GM23338 (cell line): ENCODE measurements around the gene C20orf141. TPM values are rescaled to one million over a fixed set of nuclear protein-coding genes. Genes with fewer than 3 reads are reported as not detected.

ENCODE experiments used
- ATAC-seq: fragments of 200-7000 bp; cut with Tn5 transposase; 3 replicates; pipeline ENCODE4 v1.9.1; 2020
- DNase-seq: peaks from one replicate; pipeline ENCODE4 v3.0.0-alpha.2; 2015; ENCODE audit warnings: low spot score
- H2AFZ ChIP-seq: fragments of 200-600 bp; sonication (generic); 2 replicates; pipeline ENCODE4 v1.8.0; 2016; ENCODE audit warnings: antibody characterized with exemption, mild to moderate bottlenecking, moderate library complexity
- H3F3A ChIP-seq: fragments of 200-600 bp; sonication (generic); replicated peaks from 2 replicates; pipeline ENCODE4 v1.8.0; 2017; ENCODE audit warnings: antibody characterized with exemption, mixed run types, low read depth
- H3K27ac ChIP-seq: fragments of 200-600 bp; sonication (generic); 2 replicates; pipeline ENCODE4 v1.6.1; 2016; ENCODE audit warnings: low read depth
- H3K27me3 ChIP-seq: fragments of 200-600 bp; sonication (generic); 2 replicates; pipeline ENCODE4 v1.8.0; 2016; ENCODE audit warnings: mild to moderate bottlenecking, mixed run types, moderate library complexity; ENCODE audit not compliant: insufficient read depth
- H3K36me3 ChIP-seq: fragments of 200-600 bp; sonication (generic); 2 replicates; pipeline ENCODE4 v1.8.0; 2016; ENCODE audit warnings: mild to moderate bottlenecking; ENCODE audit not compliant: insufficient read depth
- H3K4me1 ChIP-seq: fragments of 200-600 bp; sonication (generic); 2 replicates; pipeline ENCODE4 v1.8.0; 2016; ENCODE audit warnings: mild to moderate bottlenecking, moderate library complexity; ENCODE audit not compliant: insufficient read depth
- H3K4me2 ChIP-seq: fragments of 200-600 bp; sonication (generic); 2 replicates; pipeline ENCODE4 v1.7.1; 2017; ENCODE audit warnings: mixed run types
- H3K4me3 ChIP-seq: fragments of 200-600 bp; sonication (generic); 2 replicates; pipeline ENCODE4 v1.6.1; 2016; ENCODE audit warnings: mixed run types
- H3K79me2 ChIP-seq: fragments of 200-600 bp; sonication (generic); replicated peaks from 2 replicates; pipeline ENCODE4 v1.8.0; 2017; ENCODE audit warnings: mild to moderate bottlenecking; ENCODE audit not compliant: insufficient read depth
- H3K9me2 ChIP-seq: fragments of 200-600 bp; sonication (generic); 2 replicates; pipeline ENCODE4 v1.8.0; 2017; ENCODE audit not compliant: insufficient read depth
- H4K20me1 ChIP-seq: fragments of 200-600 bp; sonication (generic); replicated peaks from 2 replicates; pipeline ENCODE4 v1.8.0; 2017; ENCODE audit warnings: mild to moderate bottlenecking; ENCODE audit not compliant: insufficient read depth
- H3K27ac Mint-ChIP-seq: 2 replicates; pipeline ENCODE4 v1.8.0; 2020; ENCODE audit warnings: inconsistent platforms, mild to moderate bottlenecking, moderate library complexity, mixed read lengths
- H3K27me3 Mint-ChIP-seq: 3 replicates; pipeline ENCODE4 v1.8.0; 2022; ENCODE audit warnings: low read depth, mild to moderate bottlenecking, moderate library complexity, mixed read lengths, inconsistent platforms; ENCODE audit not compliant: insufficient read depth, poor library complexity
- H3K36me3 Mint-ChIP-seq: 3 replicates; pipeline ENCODE4 v1.8.0; 2021; ENCODE audit warnings: low read depth, mild to moderate bottlenecking, inconsistent platforms, moderate library complexity, mixed read lengths
- H3K4me1 Mint-ChIP-seq: 3 replicates; pipeline ENCODE4 v1.8.0; 2020; ENCODE audit warnings: mild to moderate bottlenecking, inconsistent platforms, mixed read lengths
- H3K4me3 Mint-ChIP-seq: 3 replicates; pipeline ENCODE4 v1.8.0; 2021; ENCODE audit warnings: moderate library complexity, mild to moderate bottlenecking, inconsistent platforms, mixed read lengths
- H3K9me3 Mint-ChIP-seq: 3 replicates; pipeline ENCODE4 v1.8.0; 2020; ENCODE audit warnings: moderate library complexity, mild to moderate bottlenecking, inconsistent platforms, mixed read lengths
- CREB1 ChIP-seq: fragments of 250-450 bp; sonication (Bioruptor Pico); IDR thresholded peaks from 2 replicates; pipeline ENCODE4 v1.5.0; 2020; ENCODE audit warnings: low read depth, mild to moderate bottlenecking, moderate library complexity
- CTCF ChIP-seq, 2 experiments: fragments of 200-600 bp in 1 of 2; sonication (generic) in 1 of 2; conservative IDR thresholded peaks; 2 replicates each; pipeline versions ENCODE4 v1.5.1 to v1.6.1; 2016 to 2017; ENCODE audit warnings: antibody characterized with exemption in 2 of 2, low read depth in 2 of 2, mild to moderate bottlenecking in 2 of 2, moderate library complexity in 1 of 2
- ETS1 ChIP-seq: IDR thresholded peaks from 2 replicates; pipeline ENCODE4 v1.6.1; 2016; ENCODE audit warnings: antibody characterized with exemption
- EZH2 ChIP-seq: fragments of 200-600 bp; sonication (generic); IDR thresholded peaks from one replicate; pipeline ENCODE4 v1.8.0; 2017; ENCODE audit warnings: antibody characterized with exemption, mild to moderate bottlenecking, low read depth; ENCODE audit not compliant: unreplicated experiment
- EZH2phosphoT487 ChIP-seq: fragments of 200-600 bp; sonication (generic); IDR thresholded peaks from one replicate; pipeline ENCODE4 v1.8.1; 2018; ENCODE audit warnings: antibody characterized with exemption; ENCODE audit not compliant: unreplicated experiment
- JUNB ChIP-seq: IDR thresholded peaks from one replicate; pipeline ENCODE4 v1.6.1; 2016; ENCODE audit warnings: antibody characterized with exemption; ENCODE audit not compliant: unreplicated experiment
- NANOG ChIP-seq: IDR thresholded peaks from 2 replicates; pipeline ENCODE4 v1.6.1; 2016; ENCODE audit warnings: antibody characterized with exemption, borderline replicate concordance
- POLR2AphosphoS5 ChIP-seq: IDR thresholded peaks from 2 replicates; pipeline ENCODE4 v1.6.1; 2016; ENCODE audit warnings: antibody characterized with exemption, low read depth
- REST ChIP-seq: IDR thresholded peaks from one replicate; pipeline ENCODE4 v1.6.1; 2018; ENCODE audit warnings: antibody characterized with exemption; ENCODE audit not compliant: unreplicated experiment
- STAT1 ChIP-seq: IDR thresholded peaks from one replicate; pipeline ENCODE4 v1.6.1; 2016; ENCODE audit warnings: antibody characterized with exemption; ENCODE audit not compliant: unreplicated experiment
- ZNF114 ChIP-seq: fragments of 250-450 bp; sonication (Bioruptor Pico); IDR thresholded peaks from 2 replicates; pipeline ENCODE4 v1.5.0; 2020; ENCODE audit warnings: mild to moderate bottlenecking, moderate library complexity
- ZNF331 ChIP-seq: fragments of 250-450 bp; sonication (Bioruptor Pico); IDR thresholded peaks from 2 replicates; pipeline ENCODE4 v1.5.0; 2020; ENCODE audit warnings: low read depth, mild to moderate bottlenecking, moderate library complexity
- ZNF462 ChIP-seq: fragments of 250-450 bp; sonication (Bioruptor Pico); IDR thresholded peaks from 2 replicates; pipeline ENCODE4 v1.5.0; 2020; ENCODE audit warnings: mild to moderate bottlenecking, moderate library complexity
- polyA plus RNA-seq: library from polyadenylated mRNA; unstranded; fragments of >200 nt; fragmentation: Nextera tagmentation; extraction: Ambion mirVana; gene quantifications from 2 replicates; pipeline ENCODE4 v1.2.1, GENCODE V29; 2016
- total RNA-seq: library from RNA; depleted of rRNA; stranded (reverse); fragments of >200 nt; shearing (Covaris generic); gene quantifications from 2 replicates; pipeline ENCODE4 v1.2.3, GENCODE V29; 2014

Gene C20orf141
- total and polyA plus RNA-seq, 2 experiments from 2014 or later: not detected

GRCh38 chr20:2793471-2793870 is 21.3 kb upstream of the C20orf141 start:
- Histone ChIP-seq H3K27me3 (no peaks in the 10 kb centered on the region), H3F3A (no peaks in the 10 kb centered on the region), H3K4me3 (no peak overlapping the region), H3K4me1 (no peaks in the 10 kb centered on the region), H4K20me1 (peaks cover 8% of the 10 kb centered on the region; the same call in 1 of the 2 replicates), H3K79me2 (no peaks in the 10 kb centered on the region), H3K9me2 (no peaks in the 10 kb centered on the region), H3K27ac (no peak overlapping the region), H3K36me3 (no peaks in the 10 kb centered on the region), H2AFZ (no peak overlapping the region), H3K4me2 (no peak overlapping the region)
- Mint-ChIP-seq H3K36me3 (peaks cover 26% of the 10 kb centered on the region), H3K27ac (no peak overlapping the region), H3K4me3 (no peak overlapping the region), H3K27me3 (peaks cover 3% of the 10 kb centered on the region), H3K4me1 (no peaks in the 10 kb centered on the region; the same call in 1 of the 3 replicates), H3K9me3 (no peaks in the 10 kb centered on the region; the same call in 2 of the 3 replicates)
- ATAC-seq (no peak), DNase-seq (no peak)
- TF ChIP-seq CTCF (conservative IDR thresholded peaks at IDR 0.05; ENCODE audit: low read depth in 2 of 2): no peak
- no peak for TF ChIP-seq ZNF462 (CRISPR knock-in tag)
- no peak for TF ChIP-seq NANOG
- TF ChIP-seq JUNB: no peak
- TF ChIP-seq ZNF331 (CRISPR knock-in tag): no peak
- no peak for TF ChIP-seq REST
- TF ChIP-seq ZNF114 (CRISPR knock-in tag): no peak
- no peak for TF ChIP-seq ETS1
- no peak for TF ChIP-seq EZH2
- no peak for TF ChIP-seq STAT1
- no peak for TF ChIP-seq EZH2phosphoT487
- no peak for TF ChIP-seq CREB1 (CRISPR knock-in tag)
- TF ChIP-seq POLR2AphosphoS5: no peak
